Progenitor cell of endocrine pancreas (in vitro differentiated cells): ENCODE results near the gene TXNDC2. TPM values are rescaled to one million over a fixed set of nuclear protein-coding genes. Genes with fewer than 3 reads are reported as not detected.
"Not testable (repeated sequence)": the region's sequence is repeated elsewhere in the genome, so short reads cannot be mapped to it uniquely, and the experiment has no call there.

Experiments used
- DNase-seq: peaks from one replicate; pipeline ENCODE4 v3.0.0; 2021; ENCODE audit warnings: low spot score; ENCODE audit not compliant: unreplicated experiment
- H3K27ac Mint-ChIP-seq: 2 replicates; pipeline ENCODE4 v1.8.0; 2021; ENCODE audit warnings: mild to moderate bottlenecking, moderate library complexity, mixed read lengths
- H3K27me3 Mint-ChIP-seq: 2 replicates; pipeline ENCODE4 v1.8.0; 2021; ENCODE audit warnings: mixed read lengths
- H3K36me3 Mint-ChIP-seq: 2 replicates; pipeline ENCODE4 v1.8.0; 2022; ENCODE audit warnings: mixed read lengths; ENCODE audit not compliant: insufficient read depth
- H3K4me1 Mint-ChIP-seq: 2 replicates; pipeline ENCODE4 v1.8.0; 2021; ENCODE audit warnings: low read depth, mixed read lengths
- H3K4me3 Mint-ChIP-seq: 2 replicates; pipeline ENCODE4 v1.8.0; 2021; ENCODE audit warnings: low read depth, mild to moderate bottlenecking, moderate library complexity, mixed read lengths
- H3K9me3 Mint-ChIP-seq: 2 replicates; pipeline ENCODE4 v1.8.0; 2021; ENCODE audit warnings: low read depth, mixed read lengths
- total RNA-seq: library from RNA; stranded (reverse); gene quantifications from 2 replicates; pipeline ENCODE4 v1.2.1, GENCODE V29; 2021
- TF ChIP-seq, protein P1 (sequence below): fragments of 200-600 bp; sonication (generic); IDR thresholded peaks from one replicate; pipeline ENCODE4 v1.5.0; 2021; ENCODE audit warnings: antibody characterized with exemption, mild to moderate bottlenecking; ENCODE audit not compliant: unreplicated experiment

TXNDC2 gene
- total RNA-seq, 1 donor from 2014 or later: not detected

DNA sequence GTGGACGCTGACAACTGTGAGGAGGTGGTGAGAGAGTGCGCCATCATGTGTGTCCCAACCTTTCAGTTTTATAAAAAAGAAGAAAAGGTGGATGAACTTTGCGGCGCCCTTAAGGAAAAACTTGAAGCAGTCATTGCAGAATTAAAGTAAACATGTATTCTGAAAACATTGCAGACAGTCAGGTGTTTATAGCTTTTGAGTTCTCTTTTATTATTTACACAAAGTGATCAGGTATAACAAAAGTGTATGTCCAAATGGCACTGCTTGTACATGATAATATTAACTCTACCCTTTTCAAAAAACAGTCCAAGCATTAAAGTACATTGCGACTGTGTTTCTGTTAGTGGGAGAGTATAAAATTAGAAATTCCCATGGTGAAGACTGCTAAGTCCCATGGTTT, 2.2 kb downstream of the TXNDC2 start:
- no peak overlapping the region for H3K4me3 Mint-ChIP-seq
- no peaks in the 10 kb centered on the region for H3K36me3 Mint-ChIP-seq
- no peaks in the 10 kb centered on the region for H3K9me3 Mint-ChIP-seq
- no peaks in the 10 kb centered on the region for H3K4me1 Mint-ChIP-seq
- no peaks in the 10 kb centered on the region for H3K27me3 Mint-ChIP-seq
- H3K27ac Mint-ChIP-seq: no peak overlapping the region
- no peak for DNase-seq
- TF ChIP-seq, protein P1, sequence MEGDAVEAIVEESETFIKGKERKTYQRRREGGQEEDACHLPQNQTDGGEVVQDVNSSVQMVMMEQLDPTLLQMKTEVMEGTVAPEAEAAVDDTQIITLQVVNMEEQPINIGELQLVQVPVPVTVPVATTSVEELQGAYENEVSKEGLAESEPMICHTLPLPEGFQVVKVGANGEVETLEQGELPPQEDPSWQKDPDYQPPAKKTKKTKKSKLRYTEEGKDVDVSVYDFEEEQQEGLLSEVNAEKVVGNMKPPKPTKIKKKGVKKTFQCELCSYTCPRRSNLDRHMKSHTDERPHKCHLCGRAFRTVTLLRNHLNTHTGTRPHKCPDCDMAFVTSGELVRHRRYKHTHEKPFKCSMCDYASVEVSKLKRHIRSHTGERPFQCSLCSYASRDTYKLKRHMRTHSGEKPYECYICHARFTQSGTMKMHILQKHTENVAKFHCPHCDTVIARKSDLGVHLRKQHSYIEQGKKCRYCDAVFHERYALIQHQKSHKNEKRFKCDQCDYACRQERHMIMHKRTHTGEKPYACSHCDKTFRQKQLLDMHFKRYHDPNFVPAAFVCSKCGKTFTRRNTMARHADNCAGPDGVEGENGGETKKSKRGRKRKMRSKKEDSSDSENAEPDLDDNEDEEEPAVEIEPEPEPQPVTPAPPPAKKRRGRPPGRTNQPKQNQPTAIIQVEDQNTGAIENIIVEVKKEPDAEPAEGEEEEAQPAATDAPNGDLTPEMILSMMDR: no peak

DNA sequence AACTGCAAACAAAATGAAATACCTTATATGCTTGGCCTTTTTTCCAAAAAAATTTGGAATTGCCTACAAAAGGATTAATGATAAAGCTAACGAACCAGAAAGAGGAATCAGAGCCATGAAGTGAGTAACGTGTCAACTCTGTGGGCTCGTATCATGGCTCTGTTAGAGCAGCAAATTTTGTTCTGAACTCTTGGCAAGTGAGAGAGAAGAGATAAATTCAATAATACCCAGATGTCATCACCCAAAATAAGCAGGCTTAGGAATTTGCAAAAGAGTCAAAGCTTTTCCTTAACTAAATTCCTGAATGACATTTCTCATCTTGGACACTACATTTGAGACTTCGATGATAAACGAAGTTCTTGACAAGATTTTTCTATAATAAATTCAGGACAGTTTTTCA, 4.4 kb downstream of the TXNDC2 start:
- Mint-ChIP-seq H3K27me3 (no peaks in the 10 kb centered on the region), H3K9me3 (no peaks in the 10 kb centered on the region), H3K27ac (no peak overlapping the region), H3K4me3 (no peak overlapping the region), H3K36me3 (no peaks in the 10 kb centered on the region), H3K4me1 (no peaks in the 10 kb centered on the region)
- no peak for DNase-seq
- TF ChIP-seq, protein P1: no peak

DNA sequence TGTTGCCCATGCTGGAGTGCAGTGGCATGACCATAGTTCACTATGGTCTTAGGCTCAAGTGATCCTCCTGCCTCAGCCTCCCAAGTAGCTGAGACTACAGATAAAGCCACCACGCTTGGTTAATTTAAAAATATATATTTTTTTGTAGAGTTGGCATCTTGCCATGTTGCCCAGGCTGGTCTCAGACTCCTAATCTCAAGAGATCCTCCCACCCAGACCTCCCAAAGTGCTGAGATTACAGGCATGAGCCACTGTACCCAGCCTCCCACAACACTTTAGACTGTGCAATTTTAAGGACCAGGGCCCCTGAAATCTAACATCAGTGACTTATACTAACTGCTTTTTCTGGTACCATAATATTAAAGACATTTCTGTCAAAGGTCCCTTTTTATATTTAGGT, 5.2 kb downstream of the TXNDC2 start:
- H3K27ac Mint-ChIP-seq: no peak overlapping the region
- no peaks in the 10 kb centered on the region for H3K9me3 Mint-ChIP-seq
- H3K4me1 Mint-ChIP-seq: no peaks in the 10 kb centered on the region
- H3K36me3 Mint-ChIP-seq: no peaks in the 10 kb centered on the region
- no peak overlapping the region for H3K4me3 Mint-ChIP-seq
- DNase-seq: no peak
- no peaks in the 10 kb centered on the region for H3K27me3 Mint-ChIP-seq
- TF ChIP-seq, protein P1: no peak

DNA sequence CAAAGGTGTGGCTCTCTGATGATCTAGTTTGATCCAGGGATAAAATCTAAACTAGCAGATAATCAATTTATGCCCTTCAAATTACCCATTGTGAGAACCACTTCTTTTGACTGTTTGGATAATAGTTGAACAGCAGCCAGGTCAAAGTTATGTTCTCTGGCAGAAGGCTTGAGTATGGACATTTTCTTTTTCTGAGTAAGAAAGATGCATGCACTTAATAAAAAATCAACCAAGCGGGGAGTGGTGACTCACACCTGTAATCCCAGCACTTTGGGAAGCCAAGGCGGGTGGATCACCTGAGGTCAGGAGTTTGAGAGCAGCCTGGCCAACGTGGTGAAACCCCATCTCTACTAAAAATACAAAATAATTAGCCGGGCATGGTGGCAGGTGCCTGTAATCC, 5.7 kb downstream of the TXNDC2 start:
- not testable (repeated sequence) for DNase-seq, H3K27me3 Mint-ChIP-seq, H3K27ac Mint-ChIP-seq, H3K4me3 Mint-ChIP-seq, H3K36me3 Mint-ChIP-seq, H3K9me3 Mint-ChIP-seq, H3K4me1 Mint-ChIP-seq

DNA sequence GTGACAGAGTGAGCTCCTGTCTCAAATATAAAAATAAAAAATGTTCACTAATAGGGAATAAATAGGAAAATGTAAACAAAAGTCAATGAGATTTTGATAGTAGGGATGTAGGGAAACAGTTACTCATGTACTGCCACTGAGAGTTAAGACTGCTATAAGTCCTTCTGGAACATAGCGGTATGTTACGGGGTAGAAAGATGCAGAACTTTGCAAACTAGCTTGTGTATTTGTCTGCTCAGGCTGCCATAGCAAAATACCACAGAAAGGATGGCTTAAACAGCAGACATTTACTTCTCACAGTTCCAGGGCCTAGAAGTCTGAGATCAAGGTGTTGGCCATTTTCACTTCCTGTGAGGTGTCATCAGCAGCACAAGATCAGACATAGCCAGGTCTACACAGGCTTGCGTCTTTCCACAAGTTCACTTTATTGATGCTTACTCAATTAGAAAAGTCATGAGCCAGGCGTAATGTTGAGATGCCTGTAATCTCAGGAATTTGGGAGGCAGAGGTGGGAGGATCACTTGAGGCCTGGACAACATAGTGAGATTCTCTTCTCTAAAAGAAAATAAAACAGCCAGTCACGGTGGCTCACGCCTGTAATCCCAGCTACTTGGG, 8.8 kb downstream of the TXNDC2 start:
- H3K9me3 Mint-ChIP-seq: no peaks in the 10 kb centered on the region
- TF ChIP-seq, protein P1: no peak
- H3K4me3 Mint-ChIP-seq: no peak overlapping the region
- no peak for DNase-seq
- H3K27me3 Mint-ChIP-seq: no peaks in the 10 kb centered on the region
- no peaks in the 10 kb centered on the region for H3K36me3 Mint-ChIP-seq
- H3K27ac Mint-ChIP-seq: peak overlapping the region; percentile 27
- peaks cover 8% of the 10 kb centered on the region for H3K4me1 Mint-ChIP-seq

DNA sequence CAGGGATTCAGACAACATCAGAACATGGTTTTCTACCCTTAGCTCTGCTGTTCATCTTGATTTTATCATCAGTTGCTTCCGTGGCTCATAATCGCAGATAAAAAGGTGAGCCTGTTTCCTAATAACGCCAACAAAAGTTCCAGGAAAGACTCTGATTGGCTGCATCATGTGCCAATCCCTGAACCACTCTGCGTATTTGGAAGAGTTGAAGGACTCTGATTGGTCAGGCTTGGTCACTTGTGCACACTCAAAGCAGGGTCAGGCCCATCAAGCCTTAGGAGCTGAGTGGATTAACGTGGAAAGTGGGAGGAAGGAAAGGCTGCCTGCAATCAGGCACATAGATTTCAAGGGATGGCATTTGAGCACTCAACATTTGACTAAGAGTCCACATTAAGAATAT, 11.4 kb downstream of the TXNDC2 start:
- no peaks in the 10 kb centered on the region for H3K27me3 Mint-ChIP-seq
- no peaks in the 10 kb centered on the region for H3K36me3 Mint-ChIP-seq
- no peak for DNase-seq
- no peak overlapping the region for H3K4me3 Mint-ChIP-seq
- H3K4me1 Mint-ChIP-seq: peaks cover 16% of the 10 kb centered on the region
- no peak overlapping the region for H3K27ac Mint-ChIP-seq
- TF ChIP-seq, protein P1: no peak
- H3K9me3 Mint-ChIP-seq: no peaks in the 10 kb centered on the region

DNA sequence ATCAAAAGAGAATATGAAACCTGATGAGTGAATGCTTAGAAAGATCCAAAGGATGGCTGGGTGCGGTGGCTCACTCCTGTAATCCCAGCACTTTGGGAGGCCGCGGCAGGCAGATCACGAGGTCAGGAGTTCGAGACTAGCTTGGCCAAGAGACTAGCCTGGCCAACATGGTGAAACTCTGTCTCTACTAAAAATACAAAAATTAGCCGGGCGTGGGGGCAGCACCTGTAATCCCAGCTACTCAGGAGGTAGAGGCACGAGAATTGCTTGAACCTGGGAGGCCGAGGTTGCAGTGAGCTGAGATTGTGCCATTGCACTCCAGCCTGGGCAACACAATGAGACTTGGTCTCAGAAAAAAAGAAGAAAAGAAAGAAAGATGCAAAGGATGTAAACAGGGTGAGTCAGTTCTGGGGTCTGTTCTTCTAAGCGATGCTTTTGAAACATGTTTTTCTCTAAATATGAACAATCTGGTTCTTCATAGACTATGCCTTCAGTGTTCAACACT, 12.1 kb downstream of the TXNDC2 start:
- H3K9me3 Mint-ChIP-seq, H3K36me3 Mint-ChIP-seq, DNase-seq, H3K27ac Mint-ChIP-seq, H3K4me3 Mint-ChIP-seq, H3K27me3 Mint-ChIP-seq: not testable (repeated sequence)
- H3K4me1 Mint-ChIP-seq: peaks cover 16% of the 10 kb centered on the region
